ENCODE results near the gene FNDC3B.
A peak's percentile ranks its signal among the peaks of the same experiment; 100 is the strongest.

Gene FNDC3B

DNA sequence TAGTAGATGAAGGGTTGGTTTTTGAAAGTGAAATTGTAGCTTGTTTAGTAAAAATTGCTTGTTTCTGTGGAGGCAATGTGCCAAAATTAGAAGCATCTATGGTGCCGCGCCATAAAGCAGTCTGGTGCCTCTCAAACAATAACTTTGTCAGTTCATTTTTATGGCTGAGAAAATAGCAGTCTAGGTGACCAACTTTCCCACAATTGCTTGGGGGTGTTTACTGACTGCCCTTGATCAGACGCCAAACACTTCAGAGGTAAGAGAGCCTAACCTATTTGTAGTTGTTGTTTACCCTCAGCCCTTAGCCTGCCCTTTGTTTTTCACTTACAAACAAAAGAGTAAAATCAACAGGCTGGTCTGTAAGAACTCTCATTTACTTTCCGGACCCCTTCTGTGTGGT, 174.5 kb downstream of the FNDC3B start (continued):
- TF ChIP-seq ZNF274 (IDR thresholded peaks at IDR 0.05; ENCODE audit: low read length), result no peak
- TF ChIP-seq ZNF274 (tag by site-specific recombination; IDR thresholded peaks at IDR 0.05; ENCODE audit: borderline replicate concordance), result no peak
- no peak for TF ChIP-seq ZNF223 (tag by site-specific recombination; IDR thresholded peaks at IDR 0.05)
- TF ChIP-seq SCRT2 (tag by site-specific recombination; IDR thresholded peaks at IDR 0.05), result peak; percentile 61
- TF ChIP-seq ZNF785 (tag by site-specific recombination; IDR thresholded peaks at IDR 0.05), result no peak
- TF ChIP-seq, protein P1, sequence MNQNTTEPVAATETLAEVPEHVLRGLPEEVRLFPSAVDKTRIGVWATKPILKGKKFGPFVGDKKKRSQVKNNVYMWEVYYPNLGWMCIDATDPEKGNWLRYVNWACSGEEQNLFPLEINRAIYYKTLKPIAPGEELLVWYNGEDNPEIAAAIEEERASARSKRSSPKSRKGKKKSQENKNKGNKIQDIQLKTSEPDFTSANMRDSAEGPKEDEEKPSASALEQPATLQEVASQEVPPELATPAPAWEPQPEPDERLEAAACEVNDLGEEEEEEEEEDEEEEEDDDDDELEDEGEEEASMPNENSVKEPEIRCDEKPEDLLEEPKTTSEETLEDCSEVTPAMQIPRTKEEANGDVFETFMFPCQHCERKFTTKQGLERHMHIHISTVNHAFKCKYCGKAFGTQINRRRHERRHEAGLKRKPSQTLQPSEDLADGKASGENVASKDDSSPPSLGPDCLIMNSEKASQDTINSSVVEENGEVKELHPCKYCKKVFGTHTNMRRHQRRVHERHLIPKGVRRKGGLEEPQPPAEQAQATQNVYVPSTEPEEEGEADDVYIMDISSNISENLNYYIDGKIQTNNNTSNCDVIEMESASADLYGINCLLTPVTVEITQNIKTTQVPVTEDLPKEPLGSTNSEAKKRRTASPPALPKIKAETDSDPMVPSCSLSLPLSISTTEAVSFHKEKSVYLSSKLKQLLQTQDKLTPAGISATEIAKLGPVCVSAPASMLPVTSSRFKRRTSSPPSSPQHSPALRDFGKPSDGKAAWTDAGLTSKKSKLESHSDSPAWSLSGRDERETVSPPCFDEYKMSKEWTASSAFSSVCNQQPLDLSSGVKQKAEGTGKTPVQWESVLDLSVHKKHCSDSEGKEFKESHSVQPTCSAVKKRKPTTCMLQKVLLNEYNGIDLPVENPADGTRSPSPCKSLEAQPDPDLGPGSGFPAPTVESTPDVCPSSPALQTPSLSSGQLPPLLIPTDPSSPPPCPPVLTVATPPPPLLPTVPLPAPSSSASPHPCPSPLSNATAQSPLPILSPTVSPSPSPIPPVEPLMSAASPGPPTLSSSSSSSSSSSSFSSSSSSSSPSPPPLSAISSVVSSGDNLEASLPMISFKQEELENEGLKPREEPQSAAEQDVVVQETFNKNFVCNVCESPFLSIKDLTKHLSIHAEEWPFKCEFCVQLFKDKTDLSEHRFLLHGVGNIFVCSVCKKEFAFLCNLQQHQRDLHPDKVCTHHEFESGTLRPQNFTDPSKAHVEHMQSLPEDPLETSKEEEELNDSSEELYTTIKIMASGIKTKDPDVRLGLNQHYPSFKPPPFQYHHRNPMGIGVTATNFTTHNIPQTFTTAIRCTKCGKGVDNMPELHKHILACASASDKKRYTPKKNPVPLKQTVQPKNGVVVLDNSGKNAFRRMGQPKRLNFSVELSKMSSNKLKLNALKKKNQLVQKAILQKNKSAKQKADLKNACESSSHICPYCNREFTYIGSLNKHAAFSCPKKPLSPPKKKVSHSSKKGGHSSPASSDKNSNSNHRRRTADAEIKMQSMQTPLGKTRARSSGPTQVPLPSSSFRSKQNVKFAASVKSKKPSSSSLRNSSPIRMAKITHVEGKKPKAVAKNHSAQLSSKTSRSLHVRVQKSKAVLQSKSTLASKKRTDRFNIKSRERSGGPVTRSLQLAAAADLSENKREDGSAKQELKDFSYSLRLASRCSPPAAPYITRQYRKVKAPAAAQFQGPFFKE (tag by site-specific recombination; IDR thresholded peaks at IDR 0.05; ENCODE audit: borderline replicate concordance), result no peak
- no peak for TF ChIP-seq ZNF266 (tag by site-specific recombination; IDR thresholded peaks at IDR 0.05; ENCODE audit: low read depth)
- TF ChIP-seq, protein P2, sequence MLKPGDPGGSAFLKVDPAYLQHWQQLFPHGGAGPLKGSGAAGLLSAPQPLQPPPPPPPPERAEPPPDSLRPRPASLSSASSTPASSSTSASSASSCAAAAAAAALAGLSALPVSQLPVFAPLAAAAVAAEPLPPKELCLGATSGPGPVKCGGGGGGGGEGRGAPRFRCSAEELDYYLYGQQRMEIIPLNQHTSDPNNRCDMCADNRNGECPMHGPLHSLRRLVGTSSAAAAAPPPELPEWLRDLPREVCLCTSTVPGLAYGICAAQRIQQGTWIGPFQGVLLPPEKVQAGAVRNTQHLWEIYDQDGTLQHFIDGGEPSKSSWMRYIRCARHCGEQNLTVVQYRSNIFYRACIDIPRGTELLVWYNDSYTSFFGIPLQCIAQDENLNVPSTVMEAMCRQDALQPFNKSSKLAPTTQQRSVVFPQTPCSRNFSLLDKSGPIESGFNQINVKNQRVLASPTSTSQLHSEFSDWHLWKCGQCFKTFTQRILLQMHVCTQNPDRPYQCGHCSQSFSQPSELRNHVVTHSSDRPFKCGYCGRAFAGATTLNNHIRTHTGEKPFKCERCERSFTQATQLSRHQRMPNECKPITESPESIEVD (tag by site-specific recombination; IDR thresholded peaks at IDR 0.05), result peak; percentile 25; the same call in 1 of the 2 replicates
- TF ChIP-seq ZNF221 (tag by site-specific recombination; IDR thresholded peaks at IDR 0.05; ENCODE audit: borderline replicate concordance), result no peak
- TF ChIP-seq ZNF311 (tag by site-specific recombination; IDR thresholded peaks at IDR 0.05; ENCODE audit: borderline replicate concordance), result no peak
- no peak for TF ChIP-seq ZNF292 (tag by site-specific recombination; IDR thresholded peaks at IDR 0.05; ENCODE audit: borderline replicate concordance, low read depth)
- peak; percentile 62 for TF ChIP-seq FEZF1 (tag by site-specific recombination; IDR thresholded peaks at IDR 0.05)

DNA sequence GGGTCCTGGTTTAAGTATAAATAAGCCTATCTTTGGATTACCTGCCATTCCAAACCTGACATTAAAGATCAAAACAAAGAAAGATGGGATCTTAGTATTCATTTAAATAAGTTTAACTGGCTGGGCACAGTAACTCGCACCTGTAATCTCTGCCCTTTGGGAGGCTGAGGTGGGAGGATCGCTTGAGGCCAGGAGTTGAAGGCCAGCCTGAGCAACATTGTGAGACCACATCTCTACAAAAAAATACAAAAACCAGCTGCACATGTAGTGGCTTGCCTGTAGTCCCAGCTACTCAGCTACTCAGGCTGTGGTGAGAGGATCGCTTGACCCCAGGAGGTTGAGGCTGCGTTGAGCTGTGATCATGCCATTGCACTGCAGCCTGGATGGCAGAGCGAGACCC, 176.9 kb downstream of the FNDC3B start:
- CTCF ChIA-PET, result interaction anchor here (1.2 kb wide), 1 partner anchor 116 kb away, joined by 4 read pairs; no protein-coding TSS in a partner anchor
- Histone ChIP-seq H3K9me3 (ENCODE audit: control insufficient read depth, insufficient read depth, low read depth, low read length) (no peaks in the 10 kb centered on the region), H3K4me1 (ENCODE audit: control insufficient read depth, insufficient read depth, low read length) (peaks cover 10% of the 10 kb centered on the region; the same call in 1 of the 2 replicates), H3K36me3 (ENCODE audit: control insufficient read depth in 2 of 2, insufficient read depth in 1 of 2, low read length in 2 of 2) (no peaks in the 10 kb centered on the region), H3K27ac (ENCODE audit: extremely low read depth, low read depth, low read length) (no peak overlapping the region), H3K4me3 (ENCODE audit: low read depth, low read length) (no peak overlapping the region)
- TF ChIP-seq, protein P3, sequence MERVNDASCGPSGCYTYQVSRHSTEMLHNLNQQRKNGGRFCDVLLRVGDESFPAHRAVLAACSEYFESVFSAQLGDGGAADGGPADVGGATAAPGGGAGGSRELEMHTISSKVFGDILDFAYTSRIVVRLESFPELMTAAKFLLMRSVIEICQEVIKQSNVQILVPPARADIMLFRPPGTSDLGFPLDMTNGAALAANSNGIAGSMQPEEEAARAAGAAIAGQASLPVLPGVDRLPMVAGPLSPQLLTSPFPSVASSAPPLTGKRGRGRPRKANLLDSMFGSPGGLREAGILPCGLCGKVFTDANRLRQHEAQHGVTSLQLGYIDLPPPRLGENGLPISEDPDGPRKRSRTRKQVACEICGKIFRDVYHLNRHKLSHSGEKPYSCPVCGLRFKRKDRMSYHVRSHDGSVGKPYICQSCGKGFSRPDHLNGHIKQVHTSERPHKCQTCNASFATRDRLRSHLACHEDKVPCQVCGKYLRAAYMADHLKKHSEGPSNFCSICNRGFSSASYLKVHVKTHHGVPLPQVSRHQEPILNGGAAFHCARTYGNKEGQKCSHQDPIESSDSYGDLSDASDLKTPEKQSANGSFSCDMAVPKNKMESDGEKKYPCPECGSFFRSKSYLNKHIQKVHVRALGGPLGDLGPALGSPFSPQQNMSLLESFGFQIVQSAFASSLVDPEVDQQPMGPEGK (tag by site-specific recombination; IDR thresholded peaks at IDR 0.05), result no peak
- TF ChIP-seq ZNF549 (tag by site-specific recombination; IDR thresholded peaks at IDR 0.05), result no peak
- POLR2A ChIA-PET, result no interaction called here
